ENCODE results near the gene ADGRV1.
A peak's percentile ranks its signal among the peaks of the same experiment; 100 is the strongest.

The ADGRV1 gene

DNA sequence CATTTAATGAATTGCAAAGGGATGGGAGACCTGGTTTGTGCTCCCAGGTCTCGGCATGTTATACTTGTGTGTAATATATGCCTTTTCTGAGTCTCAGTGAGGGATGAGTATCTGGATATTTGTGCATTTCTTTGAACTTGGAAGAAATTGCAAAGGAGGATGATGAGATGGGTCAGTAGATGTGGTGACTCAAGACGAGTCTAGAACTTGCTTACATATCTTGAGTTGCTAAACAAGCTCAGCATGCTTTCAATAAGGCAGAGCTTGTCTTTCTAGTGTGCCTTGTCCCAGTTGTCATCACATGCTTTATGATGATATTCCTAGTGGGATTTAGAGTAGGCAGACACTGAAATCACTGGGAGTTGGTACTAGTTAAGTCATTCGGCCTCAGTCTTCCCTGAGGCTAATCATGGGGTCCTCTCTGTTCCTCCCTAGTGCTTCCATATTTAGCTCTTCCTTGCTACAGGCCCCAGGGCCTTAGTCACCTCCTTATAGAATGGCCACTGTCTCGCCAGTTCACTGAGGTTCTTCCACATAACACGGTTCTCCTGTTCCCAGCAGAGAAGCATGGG, 602.2 kb downstream of the ADGRV1 start:
- DNase-seq (ENCODE audit: low read depth in 2 of 2) = no peak

DNA sequence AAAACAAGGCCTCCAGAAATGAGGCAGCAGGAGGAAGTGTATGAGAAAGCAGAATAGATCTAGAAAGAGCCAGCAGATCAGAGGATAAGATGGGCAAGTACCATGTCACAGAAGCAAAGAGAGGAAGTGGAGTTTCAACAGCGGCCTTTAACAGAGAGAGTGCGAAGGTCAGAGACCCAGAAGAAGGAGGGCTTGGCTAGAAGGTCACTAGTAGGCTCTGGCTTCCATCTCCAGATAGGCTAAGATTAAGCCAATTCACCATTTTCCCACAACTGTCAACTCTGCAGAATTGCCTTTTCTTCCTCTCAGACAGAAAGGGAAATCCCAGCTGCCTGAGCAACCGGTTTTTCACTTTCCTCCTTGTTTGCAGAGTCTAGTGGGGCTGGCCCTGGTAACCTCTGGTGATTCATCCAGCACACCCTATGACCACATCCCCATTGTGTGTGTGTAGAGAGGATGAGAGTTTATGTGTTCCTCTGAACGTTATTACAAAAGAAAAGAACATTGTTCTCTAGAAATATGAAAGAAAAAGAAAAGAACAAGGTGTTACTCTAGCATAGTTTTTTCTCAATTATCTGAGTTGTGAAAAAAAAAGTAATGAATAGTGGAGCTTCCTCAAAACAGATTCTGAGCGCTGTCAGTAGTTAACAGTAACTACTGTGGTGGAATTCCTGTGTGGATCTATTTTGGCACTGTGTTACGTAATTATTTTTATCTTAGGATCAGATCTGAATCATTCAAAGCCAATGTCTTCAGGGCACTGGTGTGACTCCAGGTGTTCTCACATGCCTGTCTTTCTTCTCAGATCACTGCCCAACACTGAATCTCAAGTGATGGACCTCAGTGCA, 604.2 kb downstream of the ADGRV1 start:
- DNase-seq (ENCODE audit: low read depth in 2 of 2) = peak; percentile 55 to 60

DNA sequence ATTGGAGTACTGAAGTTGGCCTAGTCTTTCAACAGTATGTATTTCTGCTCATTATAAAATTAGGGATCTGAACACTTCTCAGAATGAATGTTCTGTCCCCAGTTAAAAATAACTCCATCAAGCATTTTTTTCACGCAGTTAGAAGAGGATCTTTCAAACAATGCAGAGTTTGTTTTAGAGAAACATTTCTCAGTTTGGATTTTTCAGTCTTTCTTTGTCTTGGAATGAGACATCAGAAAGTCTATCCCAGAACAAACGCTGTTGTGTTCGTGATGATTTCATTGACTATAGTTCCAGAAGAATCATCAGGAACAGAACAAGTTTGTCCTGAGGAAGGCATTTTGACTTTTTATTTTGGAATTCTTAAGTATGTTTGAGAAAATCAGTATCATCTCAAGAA, 605.8 kb downstream of the ADGRV1 start:
- no peak for DNase-seq (ENCODE audit: low read depth in 2 of 2)

DNA sequence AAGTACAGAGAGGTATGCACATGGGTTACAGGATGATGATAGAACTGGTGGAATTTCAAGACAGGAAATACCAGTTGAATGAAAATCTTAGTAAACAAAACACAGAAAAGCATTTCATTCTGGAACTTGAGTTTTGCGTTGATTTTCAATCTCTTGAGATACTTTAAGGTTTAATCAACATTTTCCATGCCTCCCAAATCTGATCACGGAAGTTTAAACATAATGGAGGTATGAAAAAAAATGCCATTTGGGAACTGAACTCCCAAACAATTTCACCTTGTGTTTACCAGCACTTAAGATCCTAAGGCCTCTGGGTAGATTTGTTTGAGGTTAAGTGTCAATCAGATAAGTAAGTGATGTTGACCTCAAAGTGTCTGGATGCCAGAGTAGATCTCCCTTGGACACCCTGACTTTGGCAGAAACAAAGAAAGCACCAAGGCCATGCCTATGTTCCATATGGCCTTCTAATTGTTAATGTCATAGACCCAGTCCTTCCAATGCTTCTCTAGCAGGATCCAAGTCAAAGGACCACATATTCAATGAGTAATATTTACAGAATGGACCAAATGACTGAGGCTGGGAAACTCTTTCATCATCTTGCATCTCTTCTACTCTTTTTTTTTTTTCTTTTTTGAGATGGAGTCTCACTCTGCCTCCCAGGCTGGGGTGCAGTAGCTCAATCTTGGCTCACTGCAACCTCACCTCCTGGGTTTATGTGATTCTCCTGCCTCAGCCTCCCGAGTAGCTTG, 607.6 kb downstream of the ADGRV1 start:
- DNase-seq (ENCODE audit: low read depth in 2 of 2) = no peak

DNA sequence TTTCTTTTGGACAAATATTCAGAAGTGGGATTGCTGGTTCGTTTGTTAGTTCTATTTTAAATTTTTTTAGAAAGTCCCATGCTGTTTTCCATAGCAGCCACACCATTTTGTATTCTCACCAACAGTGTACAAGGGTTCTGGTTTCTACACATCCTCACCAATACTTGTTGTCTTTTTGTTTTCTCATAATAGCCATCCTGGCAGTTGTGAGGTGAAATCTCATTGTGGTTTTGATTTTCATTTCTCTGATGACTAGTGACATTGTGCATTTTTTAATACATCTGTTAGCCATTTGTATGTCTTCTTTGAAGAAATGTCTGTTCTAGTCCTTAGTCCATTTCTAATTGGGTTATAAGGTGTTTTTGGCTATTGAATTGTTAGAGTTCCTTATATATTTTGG, 610.3 kb downstream of the ADGRV1 start:
- no peak for DNase-seq (ENCODE audit: low read depth in 2 of 2)

DNA sequence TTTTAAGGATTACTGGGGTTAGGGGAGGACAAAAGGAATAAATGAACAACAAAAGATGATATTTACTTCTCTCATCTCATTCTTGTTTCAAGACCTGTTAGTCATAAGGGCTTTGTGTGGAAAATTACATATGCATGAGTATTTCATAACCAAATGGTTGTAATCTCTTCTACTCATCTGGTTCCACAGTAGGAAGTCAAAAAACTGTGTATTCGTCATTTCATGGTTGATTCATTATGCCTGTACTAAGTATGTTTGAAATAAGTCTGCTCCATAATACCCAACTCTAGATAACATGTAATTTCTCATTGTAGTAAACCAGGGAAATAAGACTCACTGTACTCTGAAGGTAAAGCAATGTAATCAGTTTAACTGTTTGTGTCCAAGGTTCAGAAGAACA, 611.7 kb downstream of the ADGRV1 start:
- no peak for DNase-seq (ENCODE audit: low read depth in 2 of 2)

DNA sequence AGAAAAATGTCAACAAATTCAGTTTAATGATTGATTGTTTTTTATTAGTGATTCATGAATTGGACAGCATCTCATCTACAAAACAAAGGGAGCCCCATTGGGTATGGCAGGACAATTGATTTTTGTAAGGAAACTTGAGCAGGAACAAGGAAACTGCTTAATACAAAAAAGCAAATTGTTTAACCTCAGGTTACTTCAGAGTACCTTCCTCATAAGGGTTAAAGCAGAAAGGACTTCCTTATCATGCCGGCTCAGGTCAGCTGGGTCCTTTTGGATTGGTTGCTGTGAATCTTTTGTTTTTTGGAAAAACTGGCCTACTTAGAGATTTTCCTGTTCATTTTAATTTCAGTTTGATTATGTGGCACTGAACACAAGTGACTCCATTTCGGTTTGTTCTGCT, 612.7 kb downstream of the ADGRV1 start:
- no peak for DNase-seq (ENCODE audit: low read depth in 2 of 2)

DNA sequence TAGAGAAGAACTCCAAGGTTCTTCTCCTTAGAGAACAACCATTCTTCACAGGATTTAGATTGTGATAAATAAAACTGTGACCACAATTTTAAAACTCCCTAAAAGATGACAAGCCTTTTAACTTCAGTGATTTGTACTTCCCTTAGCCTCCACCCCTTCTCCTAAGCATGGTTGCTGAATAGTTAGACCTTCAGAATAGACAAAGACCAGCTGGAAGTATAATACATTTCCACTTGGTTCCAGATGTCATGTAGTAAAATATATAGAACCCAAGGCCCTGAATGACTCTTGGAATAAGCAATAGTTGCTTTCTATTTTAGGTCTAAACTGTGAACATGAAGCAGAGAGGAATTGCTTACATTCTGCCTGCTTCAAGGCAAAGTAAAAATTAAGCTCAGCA, 615.8 kb downstream of the ADGRV1 start:
- no peak for DNase-seq (ENCODE audit: low read depth in 2 of 2)

DNA sequence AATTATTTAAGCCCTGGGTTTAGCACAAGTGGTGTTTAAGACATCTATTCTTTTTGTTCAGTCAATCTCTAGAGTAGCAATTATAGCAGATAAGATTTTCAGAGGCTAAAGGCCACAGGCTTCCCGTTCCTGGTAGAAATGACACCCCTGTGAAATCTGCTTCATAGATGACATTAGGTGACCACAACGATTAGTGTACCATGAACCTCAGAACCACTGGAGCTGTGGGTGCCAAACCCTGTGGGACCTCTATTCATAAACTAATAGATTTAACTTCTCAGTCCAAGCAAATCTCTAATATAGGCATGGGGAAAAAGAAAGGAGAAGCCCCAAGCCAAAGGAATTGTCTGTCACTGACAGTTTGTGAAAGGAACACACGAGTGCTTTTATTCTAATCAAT, 617.1 kb downstream of the ADGRV1 start:
- no peak for DNase-seq (ENCODE audit: low read depth in 2 of 2)

DNA sequence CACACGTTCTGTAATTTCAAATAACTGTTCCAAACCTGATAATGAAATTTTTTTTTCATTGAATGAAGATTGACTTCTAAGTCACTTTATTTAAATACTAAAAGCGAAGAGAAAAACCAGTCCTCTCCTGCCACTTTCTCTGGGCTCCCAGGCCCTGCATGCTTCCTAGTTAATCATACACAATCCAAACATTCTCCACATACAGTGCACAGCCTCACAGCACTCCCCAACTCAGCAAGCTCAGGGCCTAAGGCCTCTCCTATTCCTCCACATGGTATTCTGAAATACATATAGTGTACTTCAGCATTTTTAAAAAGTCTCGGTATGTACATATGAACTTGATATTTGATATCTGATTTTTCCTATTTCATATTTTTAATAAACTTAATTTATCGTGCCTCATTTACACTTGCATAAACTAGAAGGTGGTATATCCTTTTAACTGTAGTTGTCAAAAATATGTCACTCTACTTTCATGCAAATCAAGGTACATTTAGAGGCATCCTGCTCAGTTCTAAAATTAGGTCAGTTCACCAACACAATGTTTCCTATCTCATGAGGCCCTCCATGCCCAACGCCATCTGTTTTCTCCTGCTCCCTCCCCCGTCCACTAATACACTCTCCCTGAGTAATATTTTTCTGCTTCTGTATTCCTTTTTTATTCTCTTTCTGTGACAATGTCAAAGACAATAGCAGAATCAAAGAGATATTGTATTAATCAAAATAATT, 617.9 kb downstream of the ADGRV1 start:
- no peak for DNase-seq (ENCODE audit: low read depth in 2 of 2)

DNA sequence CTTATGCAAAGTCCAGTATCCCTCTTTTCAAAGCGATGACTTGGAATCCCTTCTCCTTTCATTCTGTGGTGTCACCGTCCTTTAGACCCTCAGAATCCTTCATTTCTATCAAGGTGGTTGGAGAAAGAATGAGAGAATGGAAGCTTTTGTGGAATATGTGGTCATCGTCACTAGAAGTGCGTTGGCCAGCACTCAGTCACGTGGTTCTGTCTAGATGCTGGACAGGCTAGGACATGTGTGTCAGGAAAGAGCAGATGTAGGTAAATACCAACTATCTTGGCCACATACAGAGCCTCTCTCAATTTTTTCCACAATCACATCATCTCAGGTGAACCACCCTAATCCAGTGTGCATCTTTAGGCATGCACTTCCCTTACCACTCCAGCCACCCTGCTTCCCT, 618.5 kb downstream of the ADGRV1 start:
- no peak for DNase-seq (ENCODE audit: low read depth in 2 of 2)

DNA sequence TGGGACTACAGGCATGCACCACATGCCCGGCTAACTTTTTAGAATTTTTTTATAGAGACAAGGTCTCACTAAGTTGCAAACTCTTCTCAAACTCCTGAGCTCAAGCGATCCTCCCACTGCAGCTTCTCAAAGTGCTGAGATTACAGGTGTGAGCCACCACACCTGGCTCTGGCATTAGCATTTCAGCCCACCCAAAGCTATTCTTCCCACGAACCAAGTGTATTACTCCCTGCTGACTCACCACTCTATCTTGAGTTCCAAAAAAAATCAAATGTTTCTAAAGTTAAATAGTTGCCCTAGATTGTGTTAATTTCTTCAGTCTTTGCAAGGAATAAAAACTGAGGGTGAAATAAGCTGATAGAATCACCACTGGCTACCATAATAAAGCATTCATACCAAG, 619.0 kb downstream of the ADGRV1 start:
- DNase-seq (ENCODE audit: low read depth in 2 of 2) = no peak

DNA sequence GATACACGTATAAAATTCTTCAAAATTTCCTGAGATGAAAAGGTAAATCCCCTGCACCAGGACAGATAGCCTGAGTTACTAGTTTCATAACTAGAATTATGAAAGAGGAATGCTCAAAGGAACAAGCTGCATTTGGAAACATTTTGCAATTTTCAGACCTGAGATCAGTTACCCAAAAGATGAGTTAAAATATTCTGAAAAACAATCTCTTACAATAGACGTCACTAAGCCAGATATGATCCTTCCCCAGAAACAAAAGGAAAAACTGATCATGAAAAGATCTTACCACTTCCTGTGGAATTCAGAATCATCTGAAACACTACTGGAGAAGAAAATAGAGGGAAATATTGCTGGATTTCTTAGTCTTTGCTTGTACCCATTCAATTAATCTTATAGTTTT, 619.9 kb downstream of the ADGRV1 start:
- no peak for DNase-seq (ENCODE audit: low read depth in 2 of 2)

DNA sequence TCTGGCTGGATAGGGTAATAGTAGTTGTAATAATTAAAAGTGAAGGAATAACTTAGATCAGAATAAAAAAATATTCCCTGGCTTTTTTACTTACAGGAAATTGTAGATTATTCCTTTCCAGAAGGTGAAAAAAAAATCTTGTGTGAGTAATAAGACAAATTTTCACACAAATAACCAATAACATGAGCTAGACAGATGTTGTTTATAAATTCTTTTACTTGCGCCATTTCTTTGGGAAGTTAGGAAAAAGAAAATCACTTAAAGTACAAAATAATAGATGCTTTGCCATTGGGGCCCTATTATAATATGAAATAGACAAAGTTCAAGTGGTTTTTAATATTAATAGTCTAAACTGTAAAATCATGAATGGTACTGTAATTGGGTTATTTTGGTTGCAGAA, 620.4 kb downstream of the ADGRV1 start:
- DNase-seq (ENCODE audit: low read depth in 2 of 2) = no peak

DNA sequence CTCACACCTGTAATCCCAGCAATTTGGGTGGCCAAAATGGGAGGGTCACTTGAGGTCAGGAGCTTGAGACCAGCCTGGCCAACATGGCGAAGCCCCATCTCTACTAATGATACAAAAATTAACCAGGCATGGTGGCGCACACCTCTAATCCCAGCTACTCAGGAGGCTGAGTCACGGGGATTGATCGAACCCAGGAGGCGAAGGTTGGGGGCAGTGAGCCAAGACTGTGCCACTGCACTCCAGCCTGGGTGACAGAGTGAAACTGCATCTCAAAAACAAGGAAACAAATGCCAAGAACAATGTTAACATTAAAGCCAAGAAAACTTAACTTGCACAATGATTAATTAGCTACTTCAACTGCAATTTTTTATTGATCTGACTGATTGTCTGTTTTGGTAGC, 621.9 kb downstream of the ADGRV1 start:
- no peak for DNase-seq (ENCODE audit: low read depth in 2 of 2)

DNA sequence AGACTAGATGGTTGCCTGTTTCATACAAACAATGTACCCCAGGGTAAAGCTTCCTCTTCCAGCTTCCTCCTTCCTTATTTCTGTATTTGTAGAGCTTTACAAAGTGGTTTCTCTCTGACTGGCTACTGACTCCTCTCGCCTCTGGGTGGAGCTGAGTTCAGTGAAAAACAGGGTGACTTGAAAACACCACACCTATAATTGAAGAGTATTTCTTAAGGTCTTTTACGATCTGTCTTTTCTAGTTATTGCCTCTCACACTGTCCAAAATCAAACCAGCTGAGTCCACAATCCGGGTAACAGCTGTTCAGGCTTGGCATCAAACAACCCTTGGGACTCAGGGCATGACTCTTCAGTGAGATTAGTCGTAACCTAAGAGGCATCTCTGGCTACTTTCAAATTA, 624.2 kb downstream of the ADGRV1 start:
- DNase-seq (ENCODE audit: low read depth in 2 of 2) = no peak

DNA sequence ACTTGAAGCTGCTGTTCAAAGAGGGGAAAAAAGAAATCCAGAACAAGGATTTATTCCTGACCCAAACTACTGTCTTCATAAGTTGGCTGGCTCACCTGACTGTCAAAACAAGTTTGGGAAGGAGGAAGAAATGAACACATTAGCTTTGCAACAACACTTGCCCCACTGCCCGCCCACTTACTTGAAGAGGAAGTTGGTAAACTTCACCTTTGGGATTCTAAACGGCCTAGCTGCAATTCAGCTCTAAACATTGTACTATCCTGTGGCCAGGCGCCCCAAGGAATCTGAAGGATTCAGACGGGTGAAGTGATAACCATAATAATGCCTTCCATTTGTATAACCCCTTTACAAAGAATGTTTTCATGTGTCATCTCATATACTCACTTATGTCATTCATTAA, 625.1 kb downstream of the ADGRV1 start:
- DNase-seq (ENCODE audit: low read depth in 2 of 2) = no peak

DNA sequence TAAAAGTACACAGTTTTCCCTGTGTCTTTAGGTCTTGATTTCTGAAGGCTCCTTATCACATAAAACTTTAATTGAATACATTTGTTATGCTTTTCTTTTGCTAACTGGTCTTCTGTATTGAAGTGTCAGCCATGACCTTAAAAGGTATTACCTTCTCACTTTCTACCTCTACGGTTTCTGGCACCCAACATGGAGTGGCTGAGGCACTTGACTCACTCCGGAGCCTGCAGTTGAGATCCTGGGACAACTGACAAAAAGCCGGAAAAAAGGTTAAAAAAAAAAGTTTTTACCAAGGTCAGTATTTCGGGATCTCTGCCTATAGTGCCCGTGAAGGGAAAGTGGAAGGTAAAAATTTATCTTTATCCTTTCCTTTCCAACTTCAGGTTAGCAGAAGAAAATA, 627.5 kb downstream of the ADGRV1 start:
- no peak for DNase-seq (ENCODE audit: low read depth in 2 of 2)

DNA sequence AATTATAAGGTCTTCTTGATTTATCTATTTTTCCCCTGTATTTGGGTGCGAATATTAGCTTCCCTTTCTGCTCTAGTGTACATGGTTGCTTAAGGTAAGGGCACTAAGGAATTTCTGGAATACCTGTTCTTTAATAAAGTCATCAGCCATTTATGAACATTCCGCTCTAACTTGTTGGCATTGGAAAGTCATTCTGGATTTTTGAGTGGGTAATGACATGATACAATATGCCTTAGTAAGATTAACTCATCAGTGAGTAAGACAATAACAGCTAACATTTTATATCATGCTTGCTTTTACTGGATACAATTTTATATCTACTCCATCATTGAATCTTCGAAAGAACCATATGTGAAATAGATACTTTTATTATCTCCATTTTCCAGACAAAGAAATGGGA, 628.4 kb downstream of the ADGRV1 start:
- DNase-seq (ENCODE audit: low read depth in 2 of 2) = no peak

DNA sequence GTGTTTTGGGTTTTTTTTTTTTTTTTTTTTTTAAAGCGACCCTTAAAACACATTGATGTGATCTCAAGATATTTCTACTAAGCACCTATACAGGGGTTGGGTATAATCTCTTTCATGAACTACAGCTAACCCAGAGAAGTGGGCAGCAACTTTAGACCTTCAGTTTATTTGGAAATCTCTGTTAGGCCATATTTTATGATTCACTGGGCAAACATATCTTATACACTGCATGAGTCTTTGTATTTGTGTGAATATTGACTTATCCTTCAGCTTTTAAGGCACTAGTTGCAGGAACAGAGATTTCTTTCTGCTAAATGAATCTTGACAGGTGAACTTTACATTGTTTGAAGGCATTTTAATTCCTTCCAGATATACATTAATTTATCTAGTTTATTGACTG, 630.2 kb downstream of the ADGRV1 start:
- no peak for DNase-seq (ENCODE audit: low read depth in 2 of 2)

DNA sequence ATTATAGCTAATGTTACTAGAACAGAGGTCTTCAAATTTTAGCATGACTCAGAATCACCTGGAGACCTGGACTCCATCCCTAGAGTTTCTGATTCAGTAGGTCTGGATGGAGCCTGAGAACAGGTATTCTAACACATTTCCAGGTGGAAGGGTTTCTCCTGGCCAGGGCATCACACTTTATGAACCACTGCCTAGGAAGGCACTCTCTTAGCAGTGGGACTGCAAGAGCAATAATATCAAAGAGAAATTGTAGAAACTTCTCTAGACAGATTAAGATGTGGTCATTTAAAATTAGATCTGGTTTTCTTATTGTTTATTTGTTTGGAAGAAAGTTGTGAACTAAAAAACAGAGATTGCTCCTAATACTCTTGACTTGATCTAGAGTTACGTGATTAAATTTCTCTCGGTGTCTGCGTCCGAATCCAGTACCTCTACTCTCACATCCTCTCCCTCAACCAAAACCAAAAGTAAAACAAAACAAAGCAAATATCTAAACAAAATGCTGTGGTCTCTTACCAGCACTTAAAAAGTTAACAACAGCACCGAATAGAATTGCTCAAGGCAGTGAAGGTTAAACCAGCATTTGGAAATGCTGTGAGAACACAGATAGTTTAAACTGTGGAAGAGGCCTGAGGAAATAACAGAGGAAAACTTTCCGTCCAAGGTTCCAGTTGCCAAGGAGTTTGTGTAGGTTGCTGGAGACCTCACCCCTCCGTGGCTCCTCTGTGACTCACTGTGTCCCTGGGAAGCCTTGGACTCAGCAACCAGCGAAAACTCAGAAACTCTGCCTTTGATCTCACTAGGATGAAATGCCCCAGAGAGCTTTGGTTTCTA, 631.1 kb downstream of the ADGRV1 start:
- no peak for DNase-seq (ENCODE audit: low read depth in 2 of 2)

DNA sequence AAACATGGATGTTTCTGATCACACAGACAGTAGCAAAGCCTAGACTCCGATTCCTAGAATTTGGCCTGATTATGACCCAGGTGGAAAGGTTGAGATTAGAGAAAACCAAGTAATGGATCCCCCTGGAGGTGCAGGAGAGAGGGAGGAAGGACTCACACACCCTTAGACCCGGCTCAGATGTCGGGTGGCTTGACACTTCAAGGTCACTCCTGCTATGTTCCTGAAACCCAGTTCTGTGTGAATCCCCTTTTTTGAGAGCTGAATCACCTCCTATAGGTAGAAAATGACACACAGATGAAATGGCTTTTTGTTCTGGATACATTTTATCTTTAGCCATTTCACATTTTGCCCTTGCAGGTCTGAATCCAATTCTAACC, 631.7 kb downstream of the ADGRV1 start:
- no peak for DNase-seq (ENCODE audit: low read depth in 2 of 2)
